GM21360 (cell line): ENCODE data around the gene IL11.
"Not testable (repeated sequence)": the region's sequence is repeated elsewhere in the genome, so short reads cannot be mapped to it uniquely, and the experiment has no call there.

ENCODE experiments used
- ATAC-seq: cut with Tn5 transposase; IDR thresholded peaks from one replicate; pipeline ENCODE4 v1.9.1; 2021; ENCODE audit warnings: mild to moderate bottlenecking, moderate library complexity; ENCODE audit not compliant: unreplicated experiment

IL11 gene

GRCh38 chr19:55336101-55336500, 34.2 kb downstream of the IL11 start:
- ATAC-seq: no peak

- no peak for ATAC-seq
Observed at GRCh38 chr19:55333870-55334269, 36.4 kb downstream of the IL11 start.

GRCh38 chr19:55329791-55330190, 40.5 kb downstream of the IL11 start:
- ATAC-seq: not testable (repeated sequence)

GRCh38 chr19:55328774-55329318, 41.4 kb downstream of the IL11 start:
- ATAC-seq: not testable (repeated sequence)

- ATAC-seq: no peak
Observed at GRCh38 chr19:55325172-55325571, 45.1 kb downstream of the IL11 start, which contains the start of gene TMEM150B. TSS of gene TMEM150B (minus strand) at chr19:55325341. CDS start at chr19:55321036, 4,305 bp downstream.

GRCh38 chr19:55324662-55325061, 45.6 kb downstream of the IL11 start:
- no peak for ATAC-seq

GRCh38 chr19:55322204-55322885, 47.9 kb downstream of the IL11 start:
- no peak for ATAC-seq

- no peak for ATAC-seq
Observed at GRCh38 chr19:55321466-55322137, 48.7 kb downstream of the IL11 start.

GRCh38 chr19:55320844-55321419, 49.3 kb downstream of the IL11 start:
- ATAC-seq: no peak

- no peak for ATAC-seq
Observed at GRCh38 chr19:55319785-55320184, 50.5 kb downstream of the IL11 start.

GRCh38 chr19:55316646-55317045, 53.6 kb downstream of the IL11 start:
- no peak for ATAC-seq

- no peak for ATAC-seq
Observed at GRCh38 chr19:55315956-55316525, 54.2 kb downstream of the IL11 start.

GRCh38 chr19:55314396-55314795, 55.9 kb downstream of the IL11 start:
- ATAC-seq: no peak
